Parathyroid adenoma (tissue), 2 donors: ENCODE data around the gene CCDC137.

ENCODE experiments used
- H2AFZ ChIP-seq: fragments of 300-600 bp; sonication (generic); one replicate; pipeline ENCODE4 v1.7.0; 2017; ENCODE audit warnings: antibody characterized with exemption, mild to moderate bottlenecking
- H3K27ac ChIP-seq: fragments of 300-600 bp; sonication (generic); one replicate; pipeline ENCODE4 v1.7.0; 2017
- H3K27me3 ChIP-seq: fragments of 300-600 bp; sonication (generic); one replicate; pipeline ENCODE4 v1.7.0; 2017; ENCODE audit warnings: low read length; ENCODE audit not compliant: control insufficient read depth, insufficient read depth
- H3K36me3 ChIP-seq: fragments of 300-600 bp; sonication (generic); one replicate; pipeline ENCODE4 v1.7.0; 2017; ENCODE audit warnings: low read length; ENCODE audit not compliant: control insufficient read depth, insufficient read depth
- H3K4me1 ChIP-seq: fragments of 300-600 bp; sonication (generic); one replicate; pipeline ENCODE4 v1.7.0; 2017; ENCODE audit warnings: control low read depth
- H3K4me2 ChIP-seq: fragments of 300-600 bp; sonication (generic); one replicate; pipeline ENCODE4 v1.7.0; 2017; ENCODE audit warnings: low read length
- H3K4me3 ChIP-seq: fragments of 300-600 bp; sonication (generic); one replicate; pipeline ENCODE4 v1.7.0; 2017; ENCODE audit warnings: low read depth, low read length
- H3K79me2 ChIP-seq: fragments of 300-600 bp; sonication (generic); one replicate; pipeline ENCODE4 v1.7.0; 2017; ENCODE audit warnings: control low read depth
- H3K9ac ChIP-seq: fragments of 300-600 bp; sonication (generic); one replicate; pipeline ENCODE4 v1.7.0; 2017; ENCODE audit warnings: mild to moderate bottlenecking
- H3K9me3 ChIP-seq: fragments of 300-600 bp; sonication (generic); one replicate; pipeline ENCODE4 v1.7.0; 2017; ENCODE audit warnings: low read length; ENCODE audit not compliant: control insufficient read depth
- CTCF ChIP-seq: fragments of 300-600 bp; sonication (generic); IDR thresholded peaks from one replicate; pipeline ENCODE4 v1.7.0; 2017; ENCODE audit warnings: antibody characterized with exemption, mild to moderate bottlenecking
- donor health status: primary hyperparathyroidism.

Gene CCDC137

GRCh38 chr17:81648707-81649085 lies 17.8 kb upstream of the CCDC137 start:
- Histone ChIP-seq H2AFZ (no peak overlapping the region), H3K79me2 (no peaks in the 10 kb centered on the region), H3K27ac (no peak overlapping the region), H3K9ac (no peak overlapping the region), H3K4me2 (no peak overlapping the region), H3K4me3 (no peak overlapping the region), H3K36me3 (no peaks in the 10 kb centered on the region), H3K9me3 (no peaks in the 10 kb centered on the region), H3K27me3 (peaks cover 6% of the 10 kb centered on the region), H3K4me1 (no peaks in the 10 kb centered on the region)
- TF ChIP-seq CTCF: no peak

- Histone ChIP-seq H2AFZ (no peak overlapping the region), H3K4me1 (no peaks in the 10 kb centered on the region), H3K4me3 (no peak overlapping the region), H3K36me3 (no peaks in the 10 kb centered on the region), H3K9ac (no peak overlapping the region), H3K79me2 (no peaks in the 10 kb centered on the region), H3K9me3 (no peaks in the 10 kb centered on the region), H3K27ac (no peak overlapping the region), H3K4me2 (no peak overlapping the region), H3K27me3 (peaks cover 6% of the 10 kb centered on the region)
- TF ChIP-seq CTCF: no peak
These were observed 15.6 kb upstream of the CCDC137 start for GRCh38 chr17:81650951-81651350.

- Histone ChIP-seq H3K4me3 (no peak overlapping the region), H3K79me2 (no peaks in the 10 kb centered on the region), H3K36me3 (no peaks in the 10 kb centered on the region), H3K27me3 (peaks cover 6% of the 10 kb centered on the region), H2AFZ (no peak overlapping the region), H3K4me2 (no peak overlapping the region), H3K9ac (no peak overlapping the region), H3K27ac (no peak overlapping the region), H3K4me1 (no peaks in the 10 kb centered on the region), H3K9me3 (no peaks in the 10 kb centered on the region)
- TF ChIP-seq CTCF: no peak
These were observed 14.8 kb upstream of the CCDC137 start for GRCh38 chr17:81651692-81652091.

GRCh38 chr17:81652906-81653771 lies 13.4 kb upstream of the CCDC137 start:
- Histone ChIP-seq H3K9me3 (no peaks in the 10 kb centered on the region), H3K4me1 (no peaks in the 10 kb centered on the region), H3K4me3 (no peak overlapping the region), H3K4me2 (no peak overlapping the region), H2AFZ (no peak overlapping the region), H3K36me3 (no peaks in the 10 kb centered on the region), H3K27me3 (no peaks in the 10 kb centered on the region), H3K79me2 (no peaks in the 10 kb centered on the region), H3K27ac (no peak overlapping the region), H3K9ac (no peak overlapping the region)
- no peak for TF ChIP-seq CTCF
